SKM-1 (cell line): ENCODE data around the gene IFNG.
"Not testable (repeated sequence)": the region's sequence is repeated elsewhere in the genome, so short reads cannot be mapped to it uniquely, and the experiment has no call there.

Experiments
- DNase-seq: peaks from one replicate; lab custom pipeline; 2025; ENCODE audit not compliant: unreplicated experiment; lab: John Stamatoyannopoulos, UW

The IFNG gene

GRCh38 chr12:68159681-68160304 lies at the start of gene IFNG:
IFNG (minus strand) TSS chr12:68159740; CDS start chr12:68159615, 125 bp downstream.
- DNase-seq, result no peak

- not testable (repeated sequence) for DNase-seq
Observed at GRCh38 chr12:68209048-68209728, 49.6 kb upstream of the IFNG start.

GRCh38 chr12:68207276-68207675 lies 47.7 kb upstream of the IFNG start:
- DNase-seq, result no peak

DNA sequence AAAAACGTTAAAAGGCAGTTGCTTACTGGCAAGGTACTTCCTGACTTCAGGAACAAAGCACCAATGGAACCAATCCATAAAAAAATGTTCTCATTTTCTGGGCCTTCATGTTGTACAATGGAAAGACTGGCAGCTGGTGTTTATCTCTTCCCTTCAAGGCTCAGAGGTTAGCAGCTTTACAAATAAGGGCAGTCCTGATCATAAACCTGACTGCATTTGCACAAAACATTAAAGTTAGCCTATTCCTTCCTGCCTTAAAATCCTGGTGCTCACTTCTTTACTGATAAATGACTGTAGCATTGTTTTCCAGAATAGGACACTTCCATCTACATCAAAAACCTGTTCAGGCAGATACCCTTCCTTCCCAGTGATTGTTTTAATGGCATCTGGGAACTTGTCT lies 46.9 kb upstream of the IFNG start:
- no peak for DNase-seq

DNA sequence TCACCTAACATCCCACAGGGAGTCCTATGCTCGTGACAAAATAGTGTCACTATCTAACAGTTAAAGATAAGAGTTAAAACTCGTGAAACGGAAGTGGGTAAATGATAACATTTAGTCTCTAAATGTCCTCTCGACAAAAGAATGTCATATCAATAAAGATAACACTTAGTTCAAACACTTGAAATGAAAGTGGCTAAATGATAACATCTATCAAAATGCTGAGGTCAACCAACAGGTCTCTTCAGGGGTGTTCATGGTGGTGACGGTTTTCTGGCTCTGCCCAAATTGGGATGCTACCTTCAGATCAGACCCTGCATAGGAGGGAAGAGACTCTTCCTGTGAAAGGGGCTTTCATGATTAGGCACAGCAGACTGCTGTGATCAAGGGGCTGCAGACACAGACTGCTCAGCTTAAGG lies 43.9 kb upstream of the IFNG start:
- DNase-seq, result no peak

- DNase-seq, result no peak
Observed at GRCh38 chr12:68200854-68201253, 41.3 kb upstream of the IFNG start.

DNA sequence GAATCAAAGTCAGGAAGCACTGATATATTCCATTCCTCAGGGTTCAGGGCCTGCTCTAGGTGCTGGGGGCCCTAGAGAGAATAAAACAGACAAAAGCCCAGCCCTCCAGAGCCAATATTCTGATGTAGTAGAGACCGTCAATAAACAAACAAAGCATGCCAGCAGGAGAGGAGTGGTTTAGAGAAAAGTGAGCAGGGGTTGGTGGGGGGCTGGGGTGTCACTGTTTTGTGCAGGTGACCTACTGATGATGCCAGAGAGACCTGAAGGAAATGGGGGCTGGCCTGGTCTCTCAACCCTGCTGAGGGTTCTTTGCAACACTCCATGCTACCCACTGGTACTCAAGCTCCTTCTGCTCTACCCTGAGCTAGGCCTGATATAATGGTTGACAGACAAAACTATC lies 39.6 kb upstream of the IFNG start:
- DNase-seq, result no peak

GRCh38 chr12:68198507-68199086 lies 39.1 kb upstream of the IFNG start:
- DNase-seq, result no peak

- DNase-seq, result no peak
Observed at GRCh38 chr12:68190301-68190700, 30.8 kb upstream of the IFNG start.

DNA sequence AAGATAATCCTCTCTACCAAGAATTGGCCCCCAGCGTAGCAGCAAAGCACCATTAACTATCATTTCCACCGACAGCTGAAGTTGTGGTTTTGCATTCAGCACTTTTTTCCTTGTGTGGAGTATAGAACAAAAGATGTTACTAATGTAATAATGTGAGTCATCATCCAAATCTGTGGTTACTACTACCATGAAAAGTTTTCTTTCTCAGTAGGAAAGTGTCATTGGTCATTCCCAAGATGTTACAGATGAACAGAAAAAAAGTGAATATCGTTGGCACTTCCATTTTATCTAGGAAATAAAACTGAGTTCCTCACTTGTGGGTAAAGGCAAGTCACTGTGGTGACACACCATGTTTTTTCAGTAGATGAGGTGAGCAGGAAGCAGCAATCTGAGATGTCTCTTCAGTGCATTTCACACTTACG lies 30.3 kb upstream of the IFNG start:
- no peak for DNase-seq

GRCh38 chr12:68185598-68185997 lies 26.1 kb upstream of the IFNG start:
- no peak for DNase-seq

- DNase-seq, result no peak
Observed at GRCh38 chr12:68180792-68181744, 21.5 kb upstream of the IFNG start.

- no peak for DNase-seq
Observed at GRCh38 chr12:68178774-68179439, 19.4 kb upstream of the IFNG start.

DNA sequence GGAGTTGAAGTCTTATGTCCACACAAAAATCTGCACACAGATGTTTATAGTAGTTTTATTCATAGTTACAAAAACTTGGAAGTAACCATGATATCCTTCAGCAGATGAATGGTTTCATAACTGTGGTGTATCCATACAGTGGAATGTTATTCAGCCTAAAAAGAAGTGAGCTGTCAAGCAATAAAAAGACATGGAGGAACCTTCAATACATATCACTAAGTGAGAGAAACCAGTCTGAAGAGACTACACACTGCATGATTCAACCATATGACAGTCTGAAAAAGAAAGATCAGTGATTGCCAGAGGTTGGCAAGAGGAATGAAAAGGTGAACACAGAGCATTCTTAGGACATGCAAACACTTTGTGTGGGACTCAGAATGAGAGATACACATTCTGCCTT lies 18.6 kb upstream of the IFNG start:
- no peak for DNase-seq

DNA sequence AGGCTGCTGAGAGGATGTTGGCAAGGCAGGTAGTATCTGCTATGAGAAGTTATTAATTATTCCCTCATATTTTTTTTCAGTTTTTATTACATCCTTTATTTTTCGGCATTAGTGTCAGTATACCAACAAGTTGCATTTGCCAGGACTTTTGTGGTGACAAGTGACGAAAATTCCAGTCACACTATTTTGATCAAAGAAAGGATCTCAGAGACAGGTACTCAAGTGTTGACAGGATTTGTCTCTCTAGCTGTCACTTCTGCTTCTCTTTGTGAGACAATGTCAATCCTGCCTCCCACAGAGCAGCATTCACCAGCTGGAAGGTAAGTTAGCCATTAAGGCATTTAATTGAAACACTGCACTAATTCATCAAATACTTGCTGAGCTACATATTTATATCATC lies 18.0 kb upstream of the IFNG start:
- DNase-seq, result no peak

- DNase-seq, result no peak
Observed at GRCh38 chr12:68176257-68176656, 16.7 kb upstream of the IFNG start.

DNA sequence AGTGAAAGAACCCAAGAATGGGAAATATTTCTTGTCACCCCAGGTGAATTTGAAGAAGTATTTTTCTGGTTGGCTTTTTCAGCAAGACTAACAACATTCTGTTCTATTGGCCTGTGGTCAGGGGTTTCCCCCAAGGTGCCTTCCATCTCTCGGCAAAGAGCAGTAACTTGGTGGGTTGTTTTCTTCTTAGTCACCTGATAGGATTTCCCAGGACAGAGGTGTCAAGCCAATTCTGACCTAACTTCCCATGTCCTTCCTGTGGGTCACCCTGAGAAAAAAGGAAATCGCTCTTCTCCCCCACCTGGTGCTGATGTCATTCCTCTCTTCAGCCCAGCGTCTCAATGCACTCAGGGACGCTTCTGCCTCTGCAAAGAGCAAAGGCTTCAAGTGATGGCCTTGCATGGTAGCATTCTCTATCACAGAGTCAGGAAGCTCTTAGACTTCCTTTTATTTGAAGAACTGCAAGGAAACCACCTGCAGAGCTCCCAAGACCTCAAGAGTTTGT lies 16.1 kb upstream of the IFNG start:
- DNase-seq, result no peak

GRCh38 chr12:68174761-68175160 lies 15.2 kb upstream of the IFNG start:
- not testable (repeated sequence) for DNase-seq

DNA sequence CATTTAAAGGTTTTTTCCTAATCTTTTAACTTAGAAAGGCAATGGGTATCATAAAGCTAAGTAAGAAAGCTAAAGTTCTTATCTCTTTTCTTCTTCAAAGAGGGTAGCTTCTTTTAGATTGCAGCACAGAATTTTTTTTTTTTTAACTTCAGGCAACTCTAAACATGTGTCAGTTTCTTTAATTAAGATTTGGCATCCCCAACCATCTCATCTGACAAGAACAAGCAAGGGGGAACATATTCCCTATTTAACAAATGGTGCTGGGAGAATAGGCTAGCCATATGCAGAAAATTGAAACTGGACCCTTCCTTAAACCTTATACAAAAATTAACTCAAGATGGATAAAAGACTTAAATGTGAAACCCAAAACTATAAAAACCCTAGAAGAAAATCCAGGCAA lies 14.3 kb upstream of the IFNG start:
- DNase-seq, result no peak

DNA sequence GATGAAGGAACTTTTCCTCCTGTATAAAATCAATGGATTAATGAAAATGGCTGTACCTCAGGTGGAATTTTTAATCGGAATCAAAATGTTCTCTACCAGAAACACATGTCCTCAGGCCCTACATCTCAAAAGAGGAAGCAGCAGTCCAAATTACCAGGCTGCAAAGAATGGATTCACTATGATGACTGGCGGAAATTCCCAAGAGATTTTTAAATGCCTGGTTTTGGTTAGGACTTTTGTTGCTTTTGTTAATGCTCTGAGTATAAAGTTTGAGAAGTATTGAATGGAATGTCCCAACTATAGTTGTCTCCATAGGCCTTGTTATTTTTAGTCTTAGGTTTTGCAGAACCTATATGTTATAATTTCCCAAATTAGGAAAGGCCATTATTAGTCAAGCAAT lies 11.2 kb upstream of the IFNG start:
- DNase-seq, result no peak
